ENCODE results near the gene TAAR8. TPM values are rescaled to one million over a fixed set of nuclear protein-coding genes. Genes with fewer than 3 reads are reported as not detected.

The TAAR8 gene
- polyA plus RNA-seq, 1 donor from 2014 or later = not detected

GRCh38 chr6:132506461-132506860, 46.0 kb upstream of the TAAR8 start:
- Histone ChIP-seq H3K9me2 (ENCODE audit: insufficient read depth, low read length) (no peaks in the 10 kb centered on the region), H3K9ac (ENCODE audit: low read length) (no peak overlapping the region), H3K27ac (ENCODE audit: low read length) (no peak overlapping the region), H3K4me2 (ENCODE audit: low read length) (no peak overlapping the region), H3K79me2 (replicated peaks; ENCODE audit: insufficient read depth, low read length) (peaks cover 59% of the 10 kb centered on the region), H3K9me3 (ENCODE audit: low read length) (no peaks in the 10 kb centered on the region), H3K27me3 (ENCODE audit: insufficient read depth, low read depth, low read length) (no peaks in the 10 kb centered on the region), H4K20me1 (ENCODE audit: insufficient read depth) (no peaks in the 10 kb centered on the region), H3K36me3 (ENCODE audit: insufficient read depth, low read length) (no peaks in the 10 kb centered on the region), H2AFZ (ENCODE audit: low read depth, low read length) (no peak overlapping the region), H3F3A (ENCODE audit: insufficient read depth, low read length, poor library complexity, severe bottlenecking) (no peaks in the 10 kb centered on the region), H3K4me3 (ENCODE audit: low read length) (no peak overlapping the region)
- TF ChIP-seq SMC3 (conservative IDR thresholded peaks at IDR 0.05; ENCODE audit: poor library complexity) = no peak
- no peak for TF ChIP-seq EZH2 (IDR thresholded peaks at IDR 0.05; ENCODE audit: borderline replicate concordance, insufficient read depth, low read length, poor library complexity, severe bottlenecking)
- no peak for TF ChIP-seq RAD21 (conservative IDR thresholded peaks at IDR 0.05)
- TF ChIP-seq EP300 (conservative IDR thresholded peaks at IDR 0.05; ENCODE audit: poor library complexity, severe bottlenecking) = no peak
- TF ChIP-seq, protein P1, sequence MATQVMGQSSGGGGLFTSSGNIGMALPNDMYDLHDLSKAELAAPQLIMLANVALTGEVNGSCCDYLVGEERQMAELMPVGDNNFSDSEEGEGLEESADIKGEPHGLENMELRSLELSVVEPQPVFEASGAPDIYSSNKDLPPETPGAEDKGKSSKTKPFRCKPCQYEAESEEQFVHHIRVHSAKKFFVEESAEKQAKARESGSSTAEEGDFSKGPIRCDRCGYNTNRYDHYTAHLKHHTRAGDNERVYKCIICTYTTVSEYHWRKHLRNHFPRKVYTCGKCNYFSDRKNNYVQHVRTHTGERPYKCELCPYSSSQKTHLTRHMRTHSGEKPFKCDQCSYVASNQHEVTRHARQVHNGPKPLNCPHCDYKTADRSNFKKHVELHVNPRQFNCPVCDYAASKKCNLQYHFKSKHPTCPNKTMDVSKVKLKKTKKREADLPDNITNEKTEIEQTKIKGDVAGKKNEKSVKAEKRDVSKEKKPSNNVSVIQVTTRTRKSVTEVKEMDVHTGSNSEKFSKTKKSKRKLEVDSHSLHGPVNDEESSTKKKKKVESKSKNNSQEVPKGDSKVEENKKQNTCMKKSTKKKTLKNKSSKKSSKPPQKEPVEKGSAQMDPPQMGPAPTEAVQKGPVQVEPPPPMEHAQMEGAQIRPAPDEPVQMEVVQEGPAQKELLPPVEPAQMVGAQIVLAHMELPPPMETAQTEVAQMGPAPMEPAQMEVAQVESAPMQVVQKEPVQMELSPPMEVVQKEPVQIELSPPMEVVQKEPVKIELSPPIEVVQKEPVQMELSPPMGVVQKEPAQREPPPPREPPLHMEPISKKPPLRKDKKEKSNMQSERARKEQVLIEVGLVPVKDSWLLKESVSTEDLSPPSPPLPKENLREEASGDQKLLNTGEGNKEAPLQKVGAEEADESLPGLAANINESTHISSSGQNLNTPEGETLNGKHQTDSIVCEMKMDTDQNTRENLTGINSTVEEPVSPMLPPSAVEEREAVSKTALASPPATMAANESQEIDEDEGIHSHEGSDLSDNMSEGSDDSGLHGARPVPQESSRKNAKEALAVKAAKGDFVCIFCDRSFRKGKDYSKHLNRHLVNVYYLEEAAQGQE (IDR thresholded peaks at IDR 0.05; ENCODE audit: borderline replicate concordance) = no peak
- no peak for TF ChIP-seq MXI1 (conservative IDR thresholded peaks at IDR 0.05; ENCODE audit: poor library complexity, severe bottlenecking)

GRCh38 chr6:132506869-132507808, 45.3 kb upstream of the TAAR8 start:
- Histone ChIP-seq H3K36me3 (ENCODE audit: insufficient read depth, low read length) (no peaks in the 10 kb centered on the region), H3K79me2 (replicated peaks; ENCODE audit: insufficient read depth, low read length) (peaks cover 66% of the 10 kb centered on the region), H3K27ac (ENCODE audit: low read length) (no peak overlapping the region), H3K4me2 (ENCODE audit: low read length) (no peak overlapping the region), H3K9me2 (ENCODE audit: insufficient read depth, low read length) (no peaks in the 10 kb centered on the region), H3F3A (ENCODE audit: insufficient read depth, low read length, poor library complexity, severe bottlenecking) (no peaks in the 10 kb centered on the region), H3K4me3 (ENCODE audit: low read length) (no peak overlapping the region), H2AFZ (ENCODE audit: low read depth, low read length) (no peak overlapping the region), H3K9ac (ENCODE audit: low read length) (no peak overlapping the region), H3K27me3 (ENCODE audit: insufficient read depth, low read depth, low read length) (no peaks in the 10 kb centered on the region), H3K9me3 (ENCODE audit: low read length) (no peaks in the 10 kb centered on the region), H4K20me1 (ENCODE audit: insufficient read depth) (no peaks in the 10 kb centered on the region)
- TF ChIP-seq EZH2 (IDR thresholded peaks at IDR 0.05; ENCODE audit: borderline replicate concordance, insufficient read depth, low read length, poor library complexity, severe bottlenecking) (no peak), MXI1 (conservative IDR thresholded peaks at IDR 0.05; ENCODE audit: poor library complexity, severe bottlenecking) (no peak), SMC3 (conservative IDR thresholded peaks at IDR 0.05; ENCODE audit: poor library complexity) (no peak), RAD21 (conservative IDR thresholded peaks at IDR 0.05) (no peak), EP300 (conservative IDR thresholded peaks at IDR 0.05; ENCODE audit: poor library complexity, severe bottlenecking) (no peak), TAF1 (IDR thresholded peaks at IDR 0.05; ENCODE audit: low read depth) (no peak)
- TF ChIP-seq, protein P2, sequence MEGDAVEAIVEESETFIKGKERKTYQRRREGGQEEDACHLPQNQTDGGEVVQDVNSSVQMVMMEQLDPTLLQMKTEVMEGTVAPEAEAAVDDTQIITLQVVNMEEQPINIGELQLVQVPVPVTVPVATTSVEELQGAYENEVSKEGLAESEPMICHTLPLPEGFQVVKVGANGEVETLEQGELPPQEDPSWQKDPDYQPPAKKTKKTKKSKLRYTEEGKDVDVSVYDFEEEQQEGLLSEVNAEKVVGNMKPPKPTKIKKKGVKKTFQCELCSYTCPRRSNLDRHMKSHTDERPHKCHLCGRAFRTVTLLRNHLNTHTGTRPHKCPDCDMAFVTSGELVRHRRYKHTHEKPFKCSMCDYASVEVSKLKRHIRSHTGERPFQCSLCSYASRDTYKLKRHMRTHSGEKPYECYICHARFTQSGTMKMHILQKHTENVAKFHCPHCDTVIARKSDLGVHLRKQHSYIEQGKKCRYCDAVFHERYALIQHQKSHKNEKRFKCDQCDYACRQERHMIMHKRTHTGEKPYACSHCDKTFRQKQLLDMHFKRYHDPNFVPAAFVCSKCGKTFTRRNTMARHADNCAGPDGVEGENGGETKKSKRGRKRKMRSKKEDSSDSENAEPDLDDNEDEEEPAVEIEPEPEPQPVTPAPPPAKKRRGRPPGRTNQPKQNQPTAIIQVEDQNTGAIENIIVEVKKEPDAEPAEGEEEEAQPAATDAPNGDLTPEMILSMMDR (IDR thresholded peaks at IDR 0.05; ENCODE audit: poor library complexity, severe bottlenecking) = no peak
- TF ChIP-seq, protein P1 (IDR thresholded peaks at IDR 0.05; ENCODE audit: borderline replicate concordance) = no peak
